NCI-H524 (cell line): ENCODE measurements around the gene UBE2L5.

Source experiments
- DNase-seq, 2 experiments: peaks; one replicate each; lab custom pipeline; 2025; lab: John Stamatoyannopoulos, UW

UBE2L5 gene

DNA sequence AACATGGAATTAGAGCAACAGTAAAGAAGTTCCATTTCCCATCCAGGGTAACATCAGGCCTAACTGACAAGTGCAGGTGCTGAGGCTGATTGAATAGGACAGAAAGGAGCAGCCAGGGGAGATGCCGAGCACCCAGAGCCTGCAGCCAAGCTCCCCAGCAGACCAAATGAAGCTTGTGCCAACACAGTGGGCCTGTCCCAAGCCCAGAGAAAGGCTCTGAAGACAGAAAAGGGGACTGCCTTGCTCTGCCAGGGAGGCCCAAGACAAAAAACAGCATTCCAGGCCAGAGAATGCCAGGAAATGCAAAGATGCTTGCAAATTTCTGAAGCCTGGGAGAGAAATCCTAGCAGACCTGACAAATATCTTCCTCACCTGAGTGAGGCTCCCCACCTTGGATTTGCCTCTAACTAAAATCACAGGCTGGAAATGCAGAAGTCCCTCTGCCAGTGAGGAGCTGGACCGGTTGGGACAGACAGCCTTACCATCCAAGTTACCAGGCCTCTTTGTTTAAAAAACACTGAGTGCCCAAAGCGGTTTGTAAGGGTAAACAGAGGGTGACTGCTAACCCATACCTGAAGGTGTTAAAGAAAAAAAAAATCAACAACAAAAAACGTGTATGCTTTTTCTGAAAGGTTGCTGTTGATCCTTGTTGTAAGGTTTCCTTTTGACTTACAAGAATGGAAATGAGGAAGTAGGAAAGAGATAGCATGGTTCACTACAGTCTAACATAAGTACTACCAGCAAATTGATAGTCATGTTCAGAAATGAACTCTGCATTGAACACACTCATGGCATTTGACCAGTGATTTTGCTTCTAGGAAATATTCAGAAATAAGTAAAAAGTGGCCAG is 55.3 kb downstream of the UBE2L5 start:
- DNase-seq: no peak
